Measurements from ENCODE around the gene RELN.

DNA sequence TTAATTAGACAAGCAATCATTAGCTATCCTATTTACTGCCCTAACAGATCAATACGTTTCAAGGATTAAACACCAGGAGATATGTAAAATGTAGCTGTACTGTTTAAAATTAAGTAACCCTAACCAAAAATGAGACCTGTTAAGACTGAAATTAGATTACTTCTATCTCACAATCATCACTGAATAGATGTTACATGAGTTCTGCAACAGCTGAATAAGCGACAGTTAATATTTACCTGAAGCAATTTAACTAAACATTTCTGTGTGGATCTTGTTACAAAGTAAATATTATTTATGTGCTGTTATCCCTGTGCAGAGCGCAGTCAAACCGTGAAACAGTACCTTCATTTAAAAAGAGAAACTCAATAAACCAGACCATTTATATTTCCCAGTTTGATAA, 122.5 kb downstream of the RELN start:
- TF ChIP-seq TAF1 (IDR thresholded peaks at IDR 0.05; ENCODE audit: low read depth, low read length) (no peak), POLR2AphosphoS5 (IDR thresholded peaks at IDR 0.05; ENCODE audit: low read depth, low read length) (no peak)
